Fibroblast of villous mesenchyme (primary cell): ENCODE data around the gene ZBTB20. TPM values are rescaled to one million over a fixed set of nuclear protein-coding genes. Genes with fewer than 3 reads are reported as not detected.

Source experiments
- DNase-seq: peaks from one replicate; pipeline ENCODE4 v3.0.0-alpha.2; 2010; ENCODE audit warnings: low read depth
- H3K4me3 ChIP-seq: 2 replicates; pipeline ENCODE4 v1.5.1; 2011; ENCODE audit warnings: low read depth, mild to moderate bottlenecking, low read length
- CTCF ChIP-seq: IDR thresholded peaks from 2 replicates; pipeline ENCODE4 v1.5.1; 2012; ENCODE audit warnings: low read depth, mild to moderate bottlenecking, low read length; ENCODE audit not compliant: insufficient read depth
- total RNA-seq: library from RNA; depleted of rRNA; stranded (reverse); fragments of >200 nt; gene quantifications from 2 replicates; pipeline ENCODE4 v1.2.3, GENCODE V29; 2012

Gene ZBTB20
- total RNA-seq, 1 donor = 28.1 TPM

- TF ChIP-seq CTCF = no peak
- no peak for DNase-seq
- H3K4me3 ChIP-seq = no peak overlapping the region
Measured at GRCh38 chr3:114848082-114848481, 299.0 kb downstream of the ZBTB20 start.

- TF ChIP-seq CTCF = no peak
- DNase-seq = no peak
Measured at GRCh38 chr3:114847564-114847963, 299.5 kb downstream of the ZBTB20 start.

GRCh38 chr3:114846779-114847178 lies 300.3 kb downstream of the ZBTB20 start:
- no peak for DNase-seq
- no peak for TF ChIP-seq CTCF
- no peak overlapping the region for H3K4me3 ChIP-seq

More at GRCh38 chr3:114847564-114847963, 299.5 kb downstream of the ZBTB20 start:
- H3K4me3 ChIP-seq = no peak overlapping the region

GRCh38 chr3:114846252-114846651 lies 300.8 kb downstream of the ZBTB20 start:
- no peak for DNase-seq
- TF ChIP-seq CTCF = no peak
- H3K4me3 ChIP-seq = no peak overlapping the region

GRCh38 chr3:114841515-114841914 lies 305.6 kb downstream of the ZBTB20 start:
- no peak for DNase-seq
- H3K4me3 ChIP-seq = no peak overlapping the region
- TF ChIP-seq CTCF = no peak

- H3K4me3 ChIP-seq = no peak overlapping the region
- no peak for TF ChIP-seq CTCF
- no peak for DNase-seq
Measured at GRCh38 chr3:114839476-114839875, 307.6 kb downstream of the ZBTB20 start.

- DNase-seq = no peak
- TF ChIP-seq CTCF = no peak
- H3K4me3 ChIP-seq = no peak overlapping the region
Measured at GRCh38 chr3:114838025-114838424, 309.1 kb downstream of the ZBTB20 start.
